Loucy (cell line): ENCODE data around the gene GPR137B.

Experiments
- EZH2phosphoT487 ChIP-seq: fragments of 200-600 bp; IDR thresholded peaks from 2 replicates; pipeline ENCODE4 v1.6.1; 2018; ENCODE audit warnings: antibody characterized with exemption, mild to moderate bottlenecking, moderate library complexity, borderline replicate concordance
- TF ChIP-seq, protein P1 (sequence below): fragments of 200-600 bp; sonication (generic); conservative IDR thresholded peaks from 2 replicates; pipeline ENCODE4 v1.5.1; 2014; ENCODE audit warnings: mild to moderate bottlenecking, antibody characterized with exemption, low read length

DNA sequence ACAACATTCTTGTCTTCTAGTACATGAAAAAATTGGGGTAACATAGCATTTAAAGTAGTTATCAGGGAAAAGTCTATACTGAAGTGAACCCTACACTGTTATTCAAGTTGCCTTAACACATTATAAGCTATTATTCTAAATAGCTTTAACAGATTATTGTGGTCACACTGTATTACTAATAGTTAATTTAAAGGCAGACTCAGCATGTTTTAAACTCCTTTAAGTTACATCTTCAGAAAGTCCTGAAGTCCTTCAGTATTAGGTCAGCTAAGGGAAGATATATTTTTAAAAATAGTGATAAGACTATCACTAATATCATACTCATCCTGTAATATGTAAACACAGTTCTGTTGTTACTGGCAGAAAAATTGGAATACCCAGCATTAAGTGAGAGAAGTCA, 67.4 kb downstream of the GPR137B start:
- TF ChIP-seq, protein P1, sequence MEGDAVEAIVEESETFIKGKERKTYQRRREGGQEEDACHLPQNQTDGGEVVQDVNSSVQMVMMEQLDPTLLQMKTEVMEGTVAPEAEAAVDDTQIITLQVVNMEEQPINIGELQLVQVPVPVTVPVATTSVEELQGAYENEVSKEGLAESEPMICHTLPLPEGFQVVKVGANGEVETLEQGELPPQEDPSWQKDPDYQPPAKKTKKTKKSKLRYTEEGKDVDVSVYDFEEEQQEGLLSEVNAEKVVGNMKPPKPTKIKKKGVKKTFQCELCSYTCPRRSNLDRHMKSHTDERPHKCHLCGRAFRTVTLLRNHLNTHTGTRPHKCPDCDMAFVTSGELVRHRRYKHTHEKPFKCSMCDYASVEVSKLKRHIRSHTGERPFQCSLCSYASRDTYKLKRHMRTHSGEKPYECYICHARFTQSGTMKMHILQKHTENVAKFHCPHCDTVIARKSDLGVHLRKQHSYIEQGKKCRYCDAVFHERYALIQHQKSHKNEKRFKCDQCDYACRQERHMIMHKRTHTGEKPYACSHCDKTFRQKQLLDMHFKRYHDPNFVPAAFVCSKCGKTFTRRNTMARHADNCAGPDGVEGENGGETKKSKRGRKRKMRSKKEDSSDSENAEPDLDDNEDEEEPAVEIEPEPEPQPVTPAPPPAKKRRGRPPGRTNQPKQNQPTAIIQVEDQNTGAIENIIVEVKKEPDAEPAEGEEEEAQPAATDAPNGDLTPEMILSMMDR = no peak
- TF ChIP-seq EZH2phosphoT487 = no peak
